GM12891 (cell line): Measurements from ENCODE around the gene TRIM29.

Experiments used
- POLR2A ChIP-seq: IDR thresholded peaks from 2 replicates; pipeline ENCODE4 v1.6.1; 2011; ENCODE audit warnings: low read depth, low read length, control low read depth
- POLR2AphosphoS5 ChIP-seq: IDR thresholded peaks from 2 replicates; pipeline ENCODE4 v1.6.1; 2011; ENCODE audit warnings: low read depth, low read length, control low read depth
- SPI1 ChIP-seq: IDR thresholded peaks from 2 replicates; pipeline ENCODE4 v1.6.1; 2011; ENCODE audit warnings: low read depth, low read length, control low read depth

- TF ChIP-seq POLR2A (no peak), POLR2AphosphoS5 (no peak), SPI1 (no peak)
Observed at GRCh38 chr11:120091121-120091520, 46.8 kb downstream of the TRIM29 start.
